ENCODE measurements around the gene DLD.
A peak's percentile ranks its signal among the peaks of the same experiment; 100 is the strongest.
"Not testable (repeated sequence)": the region's sequence is repeated elsewhere in the genome, so short reads cannot be mapped to it uniquely, and the experiment has no call there.

DLD gene

GRCh38 chr7:107890962-107891635 lies at the start of gene DLD:
DLD (plus strand) TSS chr7:107891183; CDS start chr7:107891251, 68 bp downstream.
- peak; percentile 90 for DNase-seq

GRCh38 chr7:107842213-107842612 lies 48.8 kb upstream of the DLD start:
- no peak for DNase-seq

GRCh38 chr7:107843184-107843583 lies 47.8 kb upstream of the DLD start:
- no peak for DNase-seq

GRCh38 chr7:107846324-107846723 lies 44.7 kb upstream of the DLD start:
- DNase-seq = no peak

GRCh38 chr7:107847168-107847835 lies 43.7 kb upstream of the DLD start:
- no peak for DNase-seq

GRCh38 chr7:107847836-107848175 lies 43.2 kb upstream of the DLD start:
- DNase-seq = not testable (repeated sequence)

GRCh38 chr7:107848211-107848610 lies 42.8 kb upstream of the DLD start:
- DNase-seq = not testable (repeated sequence)

GRCh38 chr7:107850216-107850615 lies 40.8 kb upstream of the DLD start:
- no peak for DNase-seq

- DNase-seq = no peak
Observed at GRCh38 chr7:107850643-107851042, 40.3 kb upstream of the DLD start.

- no peak for DNase-seq
Observed at GRCh38 chr7:107854454-107854853, 36.5 kb upstream of the DLD start.

GRCh38 chr7:107854989-107855388 lies 36.0 kb upstream of the DLD start:
- no peak for DNase-seq

- peak; percentile 58 for DNase-seq
Observed at GRCh38 chr7:107856806-107857540, 34.0 kb upstream of the DLD start.

GRCh38 chr7:107857541-107857912 lies 33.5 kb upstream of the DLD start:
- peak; percentile 21 for DNase-seq

- no peak for DNase-seq
Observed at GRCh38 chr7:107858280-107858679, 32.7 kb upstream of the DLD start.

- DNase-seq = no peak
Observed at GRCh38 chr7:107860279-107860961, 30.6 kb upstream of the DLD start.

GRCh38 chr7:107860981-107861652 lies 29.9 kb upstream of the DLD start:
- DNase-seq = no peak

GRCh38 chr7:107865956-107866775 lies 24.8 kb upstream of the DLD start:
- peak; percentile 15 for DNase-seq

GRCh38 chr7:107867858-107868466 lies 23.0 kb upstream of the DLD start:
- DNase-seq = no peak

- DNase-seq = peak; percentile 24
Observed at GRCh38 chr7:107870427-107871000, 20.5 kb upstream of the DLD start.

GRCh38 chr7:107874111-107874510 lies 16.9 kb upstream of the DLD start:
- DNase-seq = no peak

Data from CD4-positive, alpha-beta T cell treated with Interleukin-4 for 4 hours (primary cell).